C4-2B (cell line): Measurements from ENCODE around the gene CDH24.

Experiments used
- H3K27ac ChIP-seq: fragments of 450-650 bp; 2 replicates; pipeline ENCODE4 v1.5.1; 2017
- CTCF ChIP-seq: fragments of 450-650 bp; conservative IDR thresholded peaks from 2 replicates; pipeline ENCODE4 v1.5.1; 2017; ENCODE audit warnings: mild to moderate bottlenecking
- ZFX ChIP-seq: fragments of 450-650 bp; IDR thresholded peaks from 2 replicates; pipeline ENCODE4 v1.6.1; 2017

Gene CDH24

GRCh38 chr14:23045419-23046357 is 11.6 kb downstream of the CDH24 start:
- no peak overlapping the region for H3K27ac ChIP-seq
- no peak for TF ChIP-seq ZFX
- no peak for TF ChIP-seq CTCF

DNA sequence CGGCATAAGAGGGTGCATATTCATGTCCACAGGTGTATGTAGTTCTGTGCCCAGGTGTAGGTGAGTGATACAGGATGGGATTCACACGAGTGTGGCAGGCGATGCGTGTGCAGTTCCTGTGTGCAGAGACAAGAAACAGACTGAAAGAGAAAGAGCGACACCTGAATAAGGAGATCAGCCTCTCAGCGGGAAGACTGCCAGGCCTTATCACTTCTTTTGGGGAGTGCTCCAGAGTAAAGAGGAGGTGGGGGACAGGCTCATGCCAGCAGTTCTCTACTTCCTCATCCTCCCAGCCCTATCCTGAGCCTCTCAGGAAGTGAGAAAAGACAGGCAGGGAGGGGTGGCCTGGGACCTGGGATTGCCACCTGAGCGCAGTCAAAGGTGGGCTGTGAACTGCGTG is 12.5 kb downstream of the CDH24 start:
- TF ChIP-seq CTCF: no peak
- TF ChIP-seq ZFX: no peak
- H3K27ac ChIP-seq: no peak overlapping the region

DNA sequence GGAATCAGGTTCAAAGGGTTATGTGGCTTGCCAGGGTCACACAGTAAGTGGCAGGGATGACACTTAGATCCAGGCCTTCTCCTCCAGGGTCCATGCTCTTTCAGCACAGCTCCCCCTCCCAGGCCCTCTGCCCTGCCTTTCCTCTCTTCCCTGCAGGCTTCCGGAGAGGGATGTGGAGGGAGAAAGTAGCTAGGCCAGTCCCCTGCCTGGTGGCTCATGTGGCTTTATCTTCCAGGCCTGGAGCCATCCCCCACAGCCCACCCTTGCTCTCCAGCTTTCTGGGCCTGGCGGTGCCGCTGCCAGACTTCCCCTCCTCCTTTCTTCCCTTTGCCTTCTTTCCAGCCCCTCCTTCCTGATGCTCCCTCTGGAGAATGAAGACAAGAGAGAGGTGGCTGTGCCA is 13.6 kb downstream of the CDH24 start:
- H3K27ac ChIP-seq: no peak overlapping the region
- no peak for TF ChIP-seq CTCF
- TF ChIP-seq ZFX: no peak

DNA sequence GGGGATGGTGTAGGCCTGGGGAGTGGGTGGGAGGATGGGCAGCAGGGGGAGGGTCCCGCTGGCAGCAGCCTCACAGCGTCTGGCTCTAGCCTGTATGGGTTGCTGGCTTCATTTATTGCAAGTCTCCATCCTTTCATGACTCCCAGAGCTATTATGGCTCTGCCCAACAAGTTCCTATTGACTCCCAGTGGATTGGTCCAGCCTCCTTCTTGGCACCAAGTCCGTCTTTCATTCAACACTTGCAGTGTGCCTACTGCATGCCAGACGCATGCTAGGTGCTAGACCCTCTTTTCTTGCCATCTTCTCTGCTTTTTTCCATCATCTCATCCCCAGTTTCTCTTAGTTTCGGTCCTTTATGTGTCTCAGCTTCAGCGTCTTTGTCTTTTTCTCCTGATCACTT is 14.2 kb downstream of the CDH24 start:
- no peak overlapping the region for H3K27ac ChIP-seq
- TF ChIP-seq ZFX: no peak

DNA sequence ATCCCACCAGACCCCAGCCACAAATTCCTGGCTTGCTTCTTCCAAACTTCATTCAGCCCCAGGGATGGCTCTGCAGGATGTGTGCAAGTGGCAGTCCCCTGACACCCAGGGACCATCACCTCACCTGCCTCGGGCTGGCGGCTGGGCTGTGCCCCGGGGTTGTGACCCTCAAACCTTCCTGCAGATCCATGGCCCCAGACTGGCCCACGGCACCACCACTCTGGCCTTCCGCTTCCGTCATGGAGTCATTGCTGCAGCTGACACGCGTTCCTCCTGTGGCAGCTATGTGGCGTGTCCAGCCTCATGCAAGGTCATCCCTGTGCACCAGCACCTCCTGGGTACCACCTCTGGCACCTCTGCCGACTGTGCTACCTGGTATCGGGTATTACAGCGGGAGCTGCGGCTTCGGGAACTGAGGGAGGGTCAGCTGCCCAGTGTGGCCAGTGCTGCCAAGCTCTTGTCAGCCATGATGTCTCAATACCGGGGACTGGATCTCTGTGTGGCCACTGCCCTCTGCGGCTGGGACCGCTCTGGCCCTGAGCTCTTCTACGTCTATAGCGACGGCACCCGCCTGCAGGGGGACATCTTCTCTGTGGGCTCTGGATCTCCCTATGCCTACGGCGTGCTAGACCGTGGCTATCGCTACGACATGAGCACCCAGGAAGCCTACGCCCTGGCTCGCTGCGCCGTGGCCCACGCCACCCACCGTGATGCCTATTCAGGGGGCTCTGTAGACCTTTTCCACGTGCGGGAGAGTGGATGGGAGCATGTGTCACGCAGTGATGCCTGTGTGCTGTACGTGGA is 15.0 kb downstream of the CDH24 start, which contains the start of gene PSMB11:
Gene PSMB11, plus strand, starts transcription at position 51 of the 804 bp plus-strand sequence. Its CDS starts 14 bp downstream, at position 65.
- TF ChIP-seq CTCF (no peak), ZFX (no peak)
- no peak within 1 kb of the TSS for H3K27ac ChIP-seq

DNA sequence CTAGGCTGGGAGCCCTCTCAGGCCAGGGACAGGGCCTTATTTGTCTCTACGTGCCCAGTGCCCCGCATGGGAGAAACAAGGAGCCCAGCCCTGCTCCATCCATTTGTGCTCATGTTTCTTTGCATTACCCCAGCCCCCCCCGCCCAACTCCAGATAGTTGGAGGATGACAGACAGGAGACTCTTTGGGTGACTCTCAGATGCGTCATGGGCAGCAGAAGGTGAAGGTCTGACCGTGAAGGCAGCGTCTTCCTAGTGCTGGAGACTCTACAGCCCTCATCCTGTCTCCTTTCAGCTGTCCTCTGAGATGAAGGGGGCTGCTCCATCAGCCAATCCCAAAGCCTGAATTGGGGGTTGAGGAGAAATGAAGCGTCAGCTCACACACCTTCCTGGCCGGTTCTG is 15.6 kb downstream of the CDH24 start:
- no peak overlapping the region for H3K27ac ChIP-seq
- TF ChIP-seq CTCF: no peak
- no peak for TF ChIP-seq ZFX

GRCh38 chr14:23040100-23040499 is 17.2 kb downstream of the CDH24 start:
- no peak overlapping the region for H3K27ac ChIP-seq
- TF ChIP-seq CTCF (no peak), ZFX (no peak)
